ENCODE results near the gene RBM47.

DNA sequence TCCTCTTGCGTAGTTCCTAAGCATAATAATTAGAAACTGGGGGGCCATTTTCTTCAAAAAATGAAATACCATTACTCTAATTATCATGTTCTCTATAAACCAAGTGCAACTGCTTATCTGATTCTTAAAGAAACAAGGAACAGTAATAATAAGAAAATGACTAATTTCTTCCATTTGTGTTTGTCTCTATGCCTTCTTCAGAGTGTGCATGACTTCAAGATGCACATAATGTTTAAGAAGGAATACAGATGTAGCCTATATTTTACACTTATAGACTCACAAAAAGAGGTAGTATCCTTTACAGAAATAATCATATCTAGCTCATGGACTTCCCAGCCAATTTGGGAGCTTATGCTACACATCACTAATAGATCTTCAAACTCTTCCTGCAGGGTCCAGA is 162.9 kb downstream of the RBM47 start:
- TF ChIP-seq GATA2 (IDR thresholded peaks at IDR 0.05; ENCODE audit: low read depth, low read length), result no peak
- TF ChIP-seq GATA3 (IDR thresholded peaks at IDR 0.05; ENCODE audit: low read depth, low read length), result no peak

Measured in SH-SY5Y (cell line).